Measurements from ENCODE around the gene IGSF22. TPM values are rescaled to one million over a fixed set of nuclear protein-coding genes. Genes with fewer than 3 reads are reported as not detected.

IGSF22 gene
- total and polyA plus RNA-seq, 4 donors: 0.20 to 4.5 (median 2.4) TPM

GRCh38 chr11:18768472-18768901, 42.5 kb upstream of the IGSF22 start:
- H3K36me3 ChIP-seq (ENCODE audit: control insufficient read depth, insufficient read depth, low read length): peaks cover 14% of the 10 kb centered on the region
- no peaks in the 10 kb centered on the region for H3K4me1 ChIP-seq (ENCODE audit: control insufficient read depth, insufficient read depth, low read length)
- H3K27ac ChIP-seq (ENCODE audit: low read depth, low read length): peak overlapping the region; percentile 17
- no peaks in the 10 kb centered on the region for H3K9me3 ChIP-seq (ENCODE audit: control insufficient read depth, insufficient read depth, low read length)
- H3K27me3 ChIP-seq (ENCODE audit: control insufficient read depth, insufficient read depth, low read length): no peaks in the 10 kb centered on the region
- DNase-seq (ENCODE audit: low read depth in 4 of 6, low spot score in 6 of 6): peak in 1 of 6 donors; percentile 15
- 55% methylated on average over 4 of the region's 4 CpGs for WGBS (ENCODE audit: insufficient coverage)
- H3K4me3 ChIP-seq (ENCODE audit: low read depth, low read length): no peak overlapping the region

- no peak overlapping the region for H3K27ac ChIP-seq (ENCODE audit: low read depth, low read length)
- no peaks in the 10 kb centered on the region for H3K9me3 ChIP-seq (ENCODE audit: control insufficient read depth, insufficient read depth, low read length)
- no peak for DNase-seq (ENCODE audit: low read depth in 4 of 6, low spot score in 6 of 6)
- no peak overlapping the region for H3K4me3 ChIP-seq (ENCODE audit: low read depth, low read length)
- no peaks in the 10 kb centered on the region for H3K27me3 ChIP-seq (ENCODE audit: control insufficient read depth, insufficient read depth, low read length)
- no peaks in the 10 kb centered on the region for H3K4me1 ChIP-seq (ENCODE audit: control insufficient read depth, insufficient read depth, low read length)
- 80% methylated on average over 1 of the region's 2 CpGs for WGBS (ENCODE audit: insufficient coverage)
- peaks cover 19% of the 10 kb centered on the region for H3K36me3 ChIP-seq (ENCODE audit: control insufficient read depth, insufficient read depth, low read length)
Observed at GRCh38 chr11:18766015-18766414, 40.0 kb upstream of the IGSF22 start.

- no peaks in the 10 kb centered on the region for H3K27me3 ChIP-seq (ENCODE audit: control insufficient read depth, insufficient read depth, low read length)
Observed at GRCh38 chr11:18765554-18765953, 39.6 kb upstream of the IGSF22 start.

GRCh38 chr11:18761741-18762140, 35.8 kb upstream of the IGSF22 start:
- Histone ChIP-seq H3K9me3 (ENCODE audit: control insufficient read depth, insufficient read depth, low read length) (no peaks in the 10 kb centered on the region), H3K27ac (ENCODE audit: low read depth, low read length) (no peak overlapping the region), H3K4me3 (ENCODE audit: low read depth, low read length) (no peak overlapping the region), H3K36me3 (ENCODE audit: control insufficient read depth, insufficient read depth, low read length) (peaks cover 17% of the 10 kb centered on the region), H3K27me3 (ENCODE audit: control insufficient read depth, insufficient read depth, low read length) (no peaks in the 10 kb centered on the region), H3K4me1 (ENCODE audit: control insufficient read depth, insufficient read depth, low read length) (no peaks in the 10 kb centered on the region)
- 83% methylated on average over 11 of the region's 11 CpGs for WGBS (ENCODE audit: insufficient coverage)
- DNase-seq (ENCODE audit: low read depth in 4 of 6, low spot score in 6 of 6): no peak

More at GRCh38 chr11:18765554-18765953, 39.6 kb upstream of the IGSF22 start:
- DNase-seq (ENCODE audit: low read depth in 4 of 6, low spot score in 6 of 6): no peak
- Histone ChIP-seq H3K4me3 (ENCODE audit: low read depth, low read length) (no peak overlapping the region), H3K36me3 (ENCODE audit: control insufficient read depth, insufficient read depth, low read length) (peaks cover 17% of the 10 kb centered on the region), H3K4me1 (ENCODE audit: control insufficient read depth, insufficient read depth, low read length) (no peaks in the 10 kb centered on the region), H3K9me3 (ENCODE audit: control insufficient read depth, insufficient read depth, low read length) (no peaks in the 10 kb centered on the region), H3K27ac (ENCODE audit: low read depth, low read length) (no peak overlapping the region)
- 81% methylated on average over 4 of the region's 6 CpGs for WGBS (ENCODE audit: insufficient coverage)

- no peaks in the 10 kb centered on the region for H3K27me3 ChIP-seq (ENCODE audit: control insufficient read depth, insufficient read depth, low read length)
- no peaks in the 10 kb centered on the region for H3K4me1 ChIP-seq (ENCODE audit: control insufficient read depth, insufficient read depth, low read length)
- H3K4me3 ChIP-seq (ENCODE audit: low read depth, low read length): no peak overlapping the region
- no peaks in the 10 kb centered on the region for H3K9me3 ChIP-seq (ENCODE audit: control insufficient read depth, insufficient read depth, low read length)
- H3K27ac ChIP-seq (ENCODE audit: low read depth, low read length): no peak overlapping the region
- DNase-seq (ENCODE audit: low read depth in 4 of 6, low spot score in 6 of 6): no peak
- H3K36me3 ChIP-seq (ENCODE audit: control insufficient read depth, insufficient read depth, low read length): peaks cover 17% of the 10 kb centered on the region
- WGBS (ENCODE audit: insufficient coverage): 60% methylated on average over 1 of the region's 3 CpGs
Observed at GRCh38 chr11:18761144-18761543, 35.2 kb upstream of the IGSF22 start.

GRCh38 chr11:18757811-18758210, 31.8 kb upstream of the IGSF22 start:
- no peaks in the 10 kb centered on the region for H3K9me3 ChIP-seq (ENCODE audit: control insufficient read depth, insufficient read depth, low read length)
- H3K27ac ChIP-seq (ENCODE audit: low read depth, low read length): peak overlapping the region; percentile 55
- DNase-seq (ENCODE audit: low read depth in 4 of 6, low spot score in 6 of 6): peak in 1 of 6 donors; percentile 65
- 0% methylated on average over 1 of the region's 3 CpGs for WGBS (ENCODE audit: insufficient coverage)
- H3K4me1 ChIP-seq (ENCODE audit: control insufficient read depth, insufficient read depth, low read length): peaks cover 3% of the 10 kb centered on the region
- H3K36me3 ChIP-seq (ENCODE audit: control insufficient read depth, insufficient read depth, low read length): peaks cover 11% of the 10 kb centered on the region
- H3K27me3 ChIP-seq (ENCODE audit: control insufficient read depth, insufficient read depth, low read length): no peaks in the 10 kb centered on the region
- H3K4me3 ChIP-seq (ENCODE audit: low read depth, low read length): no peak overlapping the region

- H3K4me1 ChIP-seq (ENCODE audit: control insufficient read depth, insufficient read depth, low read length): peaks cover 12% of the 10 kb centered on the region
- no CpG with 5 or more reads among the region's 2 CpGs for WGBS (ENCODE audit: insufficient coverage)
- H3K4me3 ChIP-seq (ENCODE audit: low read depth, low read length): no peak overlapping the region
- H3K9me3 ChIP-seq (ENCODE audit: control insufficient read depth, insufficient read depth, low read length): no peaks in the 10 kb centered on the region
- H3K36me3 ChIP-seq (ENCODE audit: control insufficient read depth, insufficient read depth, low read length): peaks cover 8% of the 10 kb centered on the region
- no peaks in the 10 kb centered on the region for H3K27me3 ChIP-seq (ENCODE audit: control insufficient read depth, insufficient read depth, low read length)
- no peak for DNase-seq (ENCODE audit: low read depth in 4 of 6, low spot score in 6 of 6)
- H3K27ac ChIP-seq (ENCODE audit: low read depth, low read length): no peak overlapping the region
Observed at GRCh38 chr11:18756889-18757288, 30.9 kb upstream of the IGSF22 start.

GRCh38 chr11:18754308-18754707, 28.3 kb upstream of the IGSF22 start:
- DNase-seq (ENCODE audit: low read depth in 4 of 6, low spot score in 6 of 6): no peak
- Histone ChIP-seq H3K9me3 (ENCODE audit: control insufficient read depth, insufficient read depth, low read length) (no peaks in the 10 kb centered on the region), H3K4me1 (ENCODE audit: control insufficient read depth, insufficient read depth, low read length) (peaks cover 16% of the 10 kb centered on the region), H3K4me3 (ENCODE audit: low read depth, low read length) (no peak overlapping the region), H3K27ac (ENCODE audit: low read depth, low read length) (no peak overlapping the region), H3K36me3 (ENCODE audit: control insufficient read depth, insufficient read depth, low read length) (no peaks in the 10 kb centered on the region), H3K27me3 (ENCODE audit: control insufficient read depth, insufficient read depth, low read length) (no peaks in the 10 kb centered on the region)
- 93% methylated on average over 3 of the region's 5 CpGs for WGBS (ENCODE audit: insufficient coverage)

- peak in 1 of 6 donors; percentile 31 for DNase-seq (ENCODE audit: low read depth in 4 of 6, low spot score in 6 of 6)
- Histone ChIP-seq H3K36me3 (ENCODE audit: control insufficient read depth, insufficient read depth, low read length) (no peaks in the 10 kb centered on the region), H3K4me1 (ENCODE audit: control insufficient read depth, insufficient read depth, low read length) (peaks cover 16% of the 10 kb centered on the region), H3K27me3 (ENCODE audit: control insufficient read depth, insufficient read depth, low read length) (no peaks in the 10 kb centered on the region), H3K27ac (ENCODE audit: low read depth, low read length) (peak overlapping the region; percentile 42), H3K4me3 (ENCODE audit: low read depth, low read length) (no peak overlapping the region), H3K9me3 (ENCODE audit: control insufficient read depth, insufficient read depth, low read length) (no peaks in the 10 kb centered on the region)
- WGBS (ENCODE audit: insufficient coverage): 14% methylated on average over 3 of the region's 3 CpGs
Observed at GRCh38 chr11:18752502-18752901, 26.5 kb upstream of the IGSF22 start.

- Histone ChIP-seq H3K4me1 (ENCODE audit: control insufficient read depth, insufficient read depth, low read length) (peaks cover 16% of the 10 kb centered on the region), H3K4me3 (ENCODE audit: low read depth, low read length) (no peak overlapping the region), H3K27me3 (ENCODE audit: control insufficient read depth, insufficient read depth, low read length) (no peaks in the 10 kb centered on the region), H3K27ac (ENCODE audit: low read depth, low read length) (no peak overlapping the region), H3K9me3 (ENCODE audit: control insufficient read depth, insufficient read depth, low read length) (no peaks in the 10 kb centered on the region), H3K36me3 (ENCODE audit: control insufficient read depth, insufficient read depth, low read length) (no peaks in the 10 kb centered on the region)
- no peak for DNase-seq (ENCODE audit: low read depth in 4 of 6, low spot score in 6 of 6)
- WGBS (ENCODE audit: insufficient coverage): 60% methylated on average over 1 of the region's 3 CpGs
Observed at GRCh38 chr11:18750944-18751343, 25.0 kb upstream of the IGSF22 start.
